Endothelial cell of umbilical vein (primary cell): Measurements from ENCODE around the gene IL1R2. TPM values are rescaled to one million over a fixed set of nuclear protein-coding genes. Genes with fewer than 3 reads are reported as not detected.

Experiments used
- BruUV-seq: library from RNA; stranded (reverse); fragments of 400-500 nt; replicated peaks from 2 replicates; lab custom pipeline; 2021; lab: Mats Ljungman, UMichigan
- CTCF ChIA-PET: fragments of 300-600, 350-600 bp; sonication (Branson Sonifier 250); formaldehyde crosslinking; loops from one replicate; lab custom pipeline; 2021; ENCODE audit warnings: antibody characterized with exemption, inconsistent platforms; lab: Charles Lee
- POLR2A ChIA-PET: fragments of 300-600, 350-600 bp; sonication (Branson Sonifier 250); formaldehyde crosslinking; loops from one replicate; lab custom pipeline; 2021; ENCODE audit warnings: antibody characterized with exemption, inconsistent platforms; lab: Charles Lee
- DNase-seq: peaks from one replicate; pipeline ENCODE4 v3.0.0-alpha.2; 2011; ENCODE audit warnings: low read depth, low spot score
- FAIRE-seq: peaks from 2 replicates; lab custom pipeline; 2011; peaks lifted over from hg19 to GRCh38; lab: Jason Lieb, UNC
- H2AFZ ChIP-seq: 2 replicates; pipeline ENCODE4 v1.6.0; 2012; ENCODE audit warnings: low read depth, low read length, control low read depth, inconsistent platforms
- H3K27ac ChIP-seq: 2 replicates; pipeline ENCODE4 v1.5.1; 2011; ENCODE audit warnings: low read depth, mild to moderate bottlenecking, control low read depth, low read length, moderate library complexity; ENCODE audit not compliant: insufficient read depth
- H3K27me3 ChIP-seq, 2 experiments: 2 replicates each; pipeline versions ENCODE4 v1.6.0 to v1.6.1; 2011; ENCODE audit warnings: low read length in 2 of 2, mixed read lengths in 1 of 2; ENCODE audit not compliant: control insufficient read depth in 2 of 2, insufficient read depth in 2 of 2
- H3K36me3 ChIP-seq, 2 experiments: 2 replicates in 1 of 2; 3 replicates in 1 of 2; pipeline ENCODE4 v1.5.1; 2011; ENCODE audit warnings: low read length in 2 of 2, mild to moderate bottlenecking in 1 of 2, moderate library complexity in 1 of 2; ENCODE audit not compliant: control insufficient read depth in 2 of 2, insufficient read depth in 2 of 2; ENCODE audit errors: extremely low read depth in 1 of 2
- H3K4me1 ChIP-seq: 3 replicates; pipeline ENCODE4 v1.5.1; 2011; ENCODE audit warnings: mild to moderate bottlenecking, low read length; ENCODE audit not compliant: control insufficient read depth, insufficient read depth; ENCODE audit errors: extremely low read depth
- H3K4me2 ChIP-seq: 2 replicates; pipeline ENCODE4 v1.6.1; 2011; ENCODE audit warnings: low read length, control low read depth, mixed read lengths; ENCODE audit not compliant: insufficient read depth
- H3K4me3 ChIP-seq, 3 experiments: fragments of 200-600 bp in 1 of 3; sonication (generic), shearing (Covaris generic) in 1 of 3; replicated peaks in 1 of 3; 2 replicates each; pipeline ENCODE4 v1.5.1; 2011 to 2016; ENCODE audit warnings: control low read depth in 3 of 3, low read length in 3 of 3, mild to moderate bottlenecking in 2 of 3, inconsistent platforms in 1 of 3, low read depth in 1 of 3, moderate library complexity in 1 of 3; ENCODE audit not compliant: insufficient read depth in 1 of 3
- H3K79me2 ChIP-seq: 2 replicates; pipeline ENCODE4 v1.6.0; 2012; ENCODE audit warnings: low read length, inconsistent platforms; ENCODE audit not compliant: control insufficient read depth, insufficient read depth
- H3K9ac ChIP-seq: replicated peaks from 2 replicates; pipeline ENCODE3; 2011; ENCODE audit warnings: low read length, control low read depth; ENCODE audit not compliant: insufficient read depth; ENCODE audit errors: extremely low read depth
- H3K9me1 ChIP-seq: replicated peaks from 3 replicates; pipeline ENCODE4 v1.6.0; 2011; ENCODE audit warnings: mild to moderate bottlenecking, low read length; ENCODE audit not compliant: control insufficient read depth, insufficient read depth; ENCODE audit errors: extremely low read depth
- H3K9me3 ChIP-seq: replicated peaks from 2 replicates; pipeline ENCODE4 v1.5.1; 2012; ENCODE audit warnings: low read length, inconsistent platforms; ENCODE audit not compliant: control insufficient read depth, insufficient read depth
- H4K20me1 ChIP-seq: replicated peaks from 2 replicates; pipeline ENCODE3; 2011; ENCODE audit warnings: mild to moderate bottlenecking, low read length; ENCODE audit not compliant: control insufficient read depth, insufficient read depth; ENCODE audit errors: extremely low read depth
- CTCF ChIP-seq, 2 donors: IDR thresholded peaks; 1 replicate in 1 of 2; 2 replicates in 1 of 2; pipeline ENCODE4 v1.5.1; 2011; ENCODE audit warnings: low read length in 2 of 2, mild to moderate bottlenecking in 2 of 2, moderate library complexity in 2 of 2, control low read depth in 1 of 2, inconsistent platforms in 1 of 2, low read depth in 1 of 2; ENCODE audit not compliant: insufficient read depth in 1 of 2; ENCODE audit errors: extremely low read depth in 1 of 2
- EZH2 ChIP-seq: IDR thresholded peaks from 2 replicates; pipeline ENCODE4 v1.6.1; 2012; ENCODE audit warnings: borderline replicate concordance, low read depth, mild to moderate bottlenecking, moderate library complexity, low read length, inconsistent platforms; ENCODE audit not compliant: severe bottlenecking
- FOS ChIP-seq: IDR thresholded peaks from 2 replicates; pipeline ENCODE4 v1.6.1; 2011; ENCODE audit warnings: mild to moderate bottlenecking, low read length, moderate library complexity, borderline replicate concordance; ENCODE audit not compliant: insufficient read depth
- GATA2 ChIP-seq: IDR thresholded peaks from 2 replicates; pipeline ENCODE4 v1.7.0; 2011; ENCODE audit warnings: low read depth, mild to moderate bottlenecking, moderate library complexity, mixed read lengths, low read length; ENCODE audit not compliant: insufficient read length, insufficient read depth
- JUN ChIP-seq: IDR thresholded peaks from 2 replicates; pipeline ENCODE4 v1.6.1; 2011; ENCODE audit warnings: borderline replicate concordance, low read depth; ENCODE audit not compliant: insufficient read length, insufficient read depth
- MAX ChIP-seq: IDR thresholded peaks from 2 replicates; pipeline ENCODE4 v1.6.1; 2011; ENCODE audit not compliant: insufficient read depth, insufficient read length
- MYC ChIP-seq: IDR thresholded peaks from one replicate; pipeline ENCODE4 v1.6.1; 2011; ENCODE audit warnings: mild to moderate bottlenecking, low read depth, low read length
- POLR2A ChIP-seq: IDR thresholded peaks from 2 replicates; pipeline ENCODE4 v1.6.1; 2012; ENCODE audit warnings: low read depth, mild to moderate bottlenecking, control low read depth, low read length
- POLR2AphosphoS5 ChIP-seq: IDR thresholded peaks from 2 replicates; pipeline ENCODE4 v1.6.1; 2012; ENCODE audit warnings: low read depth, mild to moderate bottlenecking, control low read depth, low read length, moderate library complexity; ENCODE audit not compliant: insufficient read depth
- dilution Hi-C: fragments of 300-500 bp; cut with MboI; formaldehyde crosslinking; loops from one replicate; pipeline ENCODE4 v1.15.0; 2019; ENCODE audit warnings: low sequenced_read_pairs; ENCODE audit not compliant: extremely low pct_ligation_motif_present
- intact Hi-C: fragments of 100-400 bp; cut with micrococcal nuclease; formaldehyde crosslinking; loops from one replicate; pipeline ENCODE4 v1.10.0; 2022
- polyA plus RNA-seq, 4 experiments: library from polyadenylated mRNA; depleted of rRNA in 3 of 4; stranded (reverse) in 3 of 4; unstranded in 1 of 4; fragments of >200 nt; gene quantifications; 2 replicates each; pipeline versions ENCODE4 v1.2.1 to v1.2.3, GENCODE V29; 2011 to 2012; ENCODE audit warnings: missing spikeins in 1 of 4
- total RNA-seq: library from RNA; stranded (reverse); gene quantifications from 2 replicates; pipeline ENCODE4 v1.2.3, GENCODE V29; 2021

Gene IL1R2
- total and polyA plus RNA-seq, 2 donors (not counting 3 experiments of a cell fraction or from before 2014, with no cell fraction given), result not detected

GRCh38 chr2:102003696-102004095, 11.9 kb downstream of the IL1R2 start:
- dilution Hi-C loops, result no loop called here
- CTCF ChIA-PET, result interaction anchor here (4.9 kb wide), 1 partner anchor 236 kb away, joined by 172 read pairs; no protein-coding TSS in a partner anchor

More at GRCh38 chr2:102003696-102004095, 11.9 kb downstream of the IL1R2 start:
- no peak for DNase-seq
- H3K79me2 ChIP-seq, result no peaks in the 10 kb centered on the region
- no peaks in the 10 kb centered on the region for H3K9me3 ChIP-seq
- H4K20me1 ChIP-seq, result no peaks in the 10 kb centered on the region
- H3K4me2 ChIP-seq, result no peak overlapping the region
- no peaks in the 10 kb centered on the region for H3K36me3 ChIP-seq
- no peaks in the 10 kb centered on the region for H3K4me1 ChIP-seq
- no peak overlapping the region for H2AFZ ChIP-seq
- FAIRE-seq, result no peak
- peaks cover 2% of the 10 kb centered on the region in 2 experiments for H3K27me3 ChIP-seq
- H3K9ac ChIP-seq, result no peak overlapping the region
- intact Hi-C loops, result no loop called here
- TF ChIP-seq JUN (no peak), MAX (no peak), GATA2 (no peak), FOS (no peak), POLR2AphosphoS5 (no peak), POLR2A (no peak), EZH2 (no peak), MYC (no peak), CTCF (IDR thresholded peaks at IDR 0.05; ENCODE audit: extremely low read depth in 1 of 2, insufficient read depth in 1 of 2, low read depth in 1 of 2, low read length in 2 of 2) (no peak)
- no peak overlapping the region for H3K27ac ChIP-seq
- no TSS peak for BruUV-seq
- H3K4me3 ChIP-seq, result no peak overlapping the region
- no peaks in the 10 kb centered on the region for H3K9me1 ChIP-seq
- POLR2A ChIA-PET, result interaction anchor here (0.7 kb wide), 1 partner anchor 230 kb away, joined by 6 read pairs; no protein-coding TSS in a partner anchor
